Astrocyte (in vitro differentiated cells and primary cell): ENCODE results near the gene LRRC15.

Experiments
- EZH2 ChIP-seq: IDR thresholded peaks from 2 replicates; pipeline ENCODE4 v1.6.1; 2012; ENCODE audit warnings: mild to moderate bottlenecking, low read length, inconsistent platforms; ENCODE audit not compliant: insufficient read depth
- TF ChIP-seq, protein P1 (sequence below): IDR thresholded peaks from 2 replicates; pipeline ENCODE4 v1.5.1; 2011; ENCODE audit warnings: low read depth, mild to moderate bottlenecking, inconsistent platforms, low read length, moderate library complexity; ENCODE audit not compliant: insufficient read depth

DNA sequence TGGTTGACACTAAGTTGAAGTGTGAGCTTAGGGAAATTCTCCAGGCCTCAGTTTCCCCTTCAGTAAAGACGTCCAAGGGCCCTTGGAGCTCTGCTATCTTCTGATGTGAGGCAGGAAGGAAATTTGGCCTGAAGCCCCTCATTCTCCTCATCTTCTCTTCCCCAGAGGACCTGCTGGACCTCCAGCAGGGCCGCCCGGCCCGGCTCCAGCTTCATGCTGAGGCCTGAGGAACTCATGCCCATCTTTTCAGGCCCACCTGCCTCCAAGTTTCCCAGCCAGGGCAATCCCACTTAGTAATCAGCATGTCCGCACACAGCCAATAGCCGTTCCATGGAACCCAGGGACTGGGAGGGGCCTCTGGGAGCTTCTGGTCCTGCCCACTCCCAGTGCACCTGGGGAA, 4.0 kb downstream of the LRRC15 start:
- TF ChIP-seq, protein P1, sequence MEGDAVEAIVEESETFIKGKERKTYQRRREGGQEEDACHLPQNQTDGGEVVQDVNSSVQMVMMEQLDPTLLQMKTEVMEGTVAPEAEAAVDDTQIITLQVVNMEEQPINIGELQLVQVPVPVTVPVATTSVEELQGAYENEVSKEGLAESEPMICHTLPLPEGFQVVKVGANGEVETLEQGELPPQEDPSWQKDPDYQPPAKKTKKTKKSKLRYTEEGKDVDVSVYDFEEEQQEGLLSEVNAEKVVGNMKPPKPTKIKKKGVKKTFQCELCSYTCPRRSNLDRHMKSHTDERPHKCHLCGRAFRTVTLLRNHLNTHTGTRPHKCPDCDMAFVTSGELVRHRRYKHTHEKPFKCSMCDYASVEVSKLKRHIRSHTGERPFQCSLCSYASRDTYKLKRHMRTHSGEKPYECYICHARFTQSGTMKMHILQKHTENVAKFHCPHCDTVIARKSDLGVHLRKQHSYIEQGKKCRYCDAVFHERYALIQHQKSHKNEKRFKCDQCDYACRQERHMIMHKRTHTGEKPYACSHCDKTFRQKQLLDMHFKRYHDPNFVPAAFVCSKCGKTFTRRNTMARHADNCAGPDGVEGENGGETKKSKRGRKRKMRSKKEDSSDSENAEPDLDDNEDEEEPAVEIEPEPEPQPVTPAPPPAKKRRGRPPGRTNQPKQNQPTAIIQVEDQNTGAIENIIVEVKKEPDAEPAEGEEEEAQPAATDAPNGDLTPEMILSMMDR, result no peak
- no peak for TF ChIP-seq EZH2
